GM18861 (cell line): ENCODE measurements around the gene TFG.

Source experiments
- ATAC-seq: cut with Tn5 transposase; IDR thresholded peaks from one replicate; pipeline ENCODE4 v1.9.1; 2021; ENCODE audit not compliant: unreplicated experiment

TFG gene

DNA sequence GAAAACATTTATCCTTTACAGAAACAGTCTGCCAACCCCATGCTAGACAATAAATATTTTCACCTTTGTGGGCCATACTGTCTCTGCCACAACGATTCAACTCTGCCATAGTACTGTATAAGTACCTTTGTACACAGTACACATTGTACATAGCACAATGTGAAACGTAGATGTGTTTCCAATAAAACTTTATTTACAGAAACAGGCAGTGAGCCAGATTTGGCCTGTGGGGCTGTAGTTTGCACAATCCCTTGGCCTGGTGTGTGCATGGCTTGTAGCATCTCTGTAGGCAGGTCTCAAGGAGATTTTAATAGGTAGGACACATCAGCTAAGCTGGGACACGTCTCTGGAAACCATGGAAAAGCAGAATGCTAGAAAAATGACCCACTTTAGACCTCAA, 74.3 kb downstream of the TFG start:
- ATAC-seq: no peak

DNA sequence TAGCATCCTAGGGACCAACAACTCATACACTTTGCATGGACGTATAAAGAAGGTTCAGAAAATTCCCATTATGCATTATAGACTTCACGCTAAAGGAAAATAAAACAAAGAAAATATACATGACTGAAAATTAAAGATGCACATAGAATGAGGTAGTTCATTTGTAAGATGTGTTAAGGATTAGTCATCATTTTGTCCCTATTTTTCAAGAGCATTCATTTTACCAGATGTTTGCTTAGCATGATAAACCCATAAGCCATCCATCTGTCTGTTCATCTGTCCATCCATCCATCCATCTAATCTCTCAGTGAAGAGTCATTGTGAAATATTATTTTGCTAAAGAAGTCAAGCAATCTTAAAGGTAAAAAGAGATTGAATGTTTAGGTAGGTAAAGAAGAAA, 80.3 kb downstream of the TFG start:
- no peak for ATAC-seq

DNA sequence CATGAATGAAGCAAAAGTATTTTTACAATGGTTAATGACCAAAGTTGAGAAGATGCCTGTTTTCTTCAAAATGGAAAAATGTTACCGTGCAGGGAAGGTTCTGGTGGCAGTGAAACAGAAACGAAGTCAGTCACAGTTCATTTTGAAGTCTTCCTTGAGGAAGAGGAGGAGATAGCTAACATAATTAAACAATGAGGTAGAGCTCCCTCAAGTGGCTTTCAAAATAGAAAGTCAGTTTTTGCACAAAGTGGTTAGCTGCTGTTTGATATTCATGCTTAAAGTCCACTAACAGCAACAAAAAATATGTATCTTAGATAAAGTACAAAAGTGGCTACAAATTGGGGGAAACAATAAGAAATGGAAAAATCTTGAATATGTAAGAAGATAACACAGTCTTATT, 87.3 kb downstream of the TFG start:
- ATAC-seq: no peak

DNA sequence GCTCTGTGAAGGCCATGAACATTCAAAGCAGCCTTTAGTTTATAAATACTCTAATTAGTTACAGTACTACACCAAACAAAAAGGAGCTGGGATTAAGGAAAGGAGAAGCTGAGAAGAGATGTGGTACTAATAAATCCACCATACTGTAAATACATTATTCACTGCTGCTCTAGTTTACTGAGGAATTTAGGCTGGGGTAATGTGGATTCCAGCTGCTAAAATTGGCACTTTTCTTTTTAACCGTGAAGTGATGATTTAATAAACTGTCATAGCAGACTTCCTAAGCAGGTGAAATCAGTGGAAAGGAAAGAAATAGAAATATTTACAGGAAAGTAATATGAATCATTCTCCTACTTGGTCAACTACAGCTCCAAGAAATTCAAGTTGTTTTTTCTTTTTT, 88.7 kb downstream of the TFG start:
- no peak for ATAC-seq
